Lung (tissue), 12 donors: ENCODE results near the gene TET2. TPM values are rescaled to one million over a fixed set of nuclear protein-coding genes. Genes with fewer than 3 reads are reported as not detected.

Source experiments
- ATAC-seq: fragments of 200-7000 bp; cut with Tn5 transposase; one replicate; pipeline ENCODE4 v1.9.1; 2020; ENCODE audit warnings: moderate number of reproducible peaks; ENCODE audit not compliant: insufficient read depth, low FRiP score
- DNase-seq, 3 donors: peaks; one replicate each; pipeline ENCODE4 v3.0.0-alpha.2; 2013 to 2017
- H3K27ac ChIP-seq, 2 donors: one replicate each; pipeline ENCODE4 v1.5.1; 2013; ENCODE audit warnings: mild to moderate bottlenecking in 2 of 2, moderate library complexity in 2 of 2, control low read depth in 1 of 2, inconsistent platforms in 1 of 2, low read depth in 1 of 2, low read length in 1 of 2
- H3K27me3 ChIP-seq, 3 donors: one replicate each; pipeline ENCODE4 v1.5.1; 2013; ENCODE audit warnings: low read length in 2 of 3; ENCODE audit not compliant: control insufficient read depth in 3 of 3, insufficient read depth in 3 of 3
- H3K36me3 ChIP-seq, 4 donors: one replicate each; pipeline ENCODE4 v1.5.1; 2013; ENCODE audit warnings: low read length in 4 of 4, mild to moderate bottlenecking in 1 of 4, moderate library complexity in 1 of 4; ENCODE audit not compliant: control insufficient read depth in 4 of 4, insufficient read depth in 4 of 4
- H3K4me1 ChIP-seq, 5 donors: one replicate each; pipeline ENCODE4 v1.5.1; 2013; ENCODE audit warnings: low read length in 5 of 5, mild to moderate bottlenecking in 2 of 5, moderate library complexity in 1 of 5; ENCODE audit not compliant: control insufficient read depth in 5 of 5, insufficient read depth in 5 of 5
- H3K4me3 ChIP-seq: one replicate; pipeline ENCODE4 v1.5.1; 2013; ENCODE audit warnings: mild to moderate bottlenecking, control low read depth, moderate library complexity
- H3K9ac ChIP-seq, 2 donors: one replicate each; pipeline ENCODE4 v1.5.1; 2013; ENCODE audit warnings: low read length in 2 of 2, control low read depth in 1 of 2; ENCODE audit not compliant: insufficient read depth in 1 of 2
- H3K9me3 ChIP-seq, 4 donors: one replicate each; pipeline ENCODE4 v1.5.1; 2013; ENCODE audit warnings: low read length in 3 of 4, mild to moderate bottlenecking in 1 of 4, moderate library complexity in 1 of 4; ENCODE audit not compliant: control insufficient read depth in 4 of 4, insufficient read depth in 3 of 4
- CTCF ChIP-seq: IDR thresholded peaks from 2 replicates; pipeline ENCODE4 v1.5.1; 2012; ENCODE audit warnings: mild to moderate bottlenecking; ENCODE audit errors: control extremely low read depth, extremely low read depth
- WGBS, 2 donors: extraction: QIAGEN DNeasy Blood & Tissue Kit; methylation state at CpG; one replicate each; pipeline ENCODE4 v1.1.7; 2013; 5-methylcytosine and 5-hydroxymethylcytosine counted together
- polyA plus RNA-seq, 2 donors: library from polyadenylated mRNA; stranded (reverse); fragments of 200-250 nt; gene quantifications; one replicate each; pipeline ENCODE4 v1.2.1, GENCODE V29; 2013
- total RNA-seq, 2 donors: library from RNA; depleted of rRNA in 1 of 2; stranded (reverse); fragments of >200 nt in 1 of 2; gene quantifications; one replicate each; pipeline ENCODE4 v1.2.1, GENCODE V29; 2014 to 2021
- donor health status: control.
- donor health status: control.
- donor health status: Bipolar disorder and iron deficiency.
- donor health status: healthy.
- donor health status: DM: yes; HTN: yes; CAD: no.

The TET2 gene
- total and polyA plus RNA-seq, 4 donors: 4.1 to 72.2 (median 16.5) TPM

- H3K36me3 ChIP-seq: peaks cover 18 to 39% (median 34%) of the 10 kb centered on the region in 4 donors
- no peaks in the 10 kb centered on the region for H3K9me3 ChIP-seq
- no peak overlapping the region for H3K9ac ChIP-seq
- no peak for TF ChIP-seq CTCF
- DNase-seq (no peak), ATAC-seq (no peak)
- no peak overlapping the region for H3K4me3 ChIP-seq
- no peaks in the 10 kb centered on the region for H3K27me3 ChIP-seq
- peaks cover 0 to 11% (median 3%) of the 10 kb centered on the region in 5 donors for H3K4me1 ChIP-seq
- WGBS, 2 donors: 95 to 96% methylated on average over 9 of the region's 9 CpGs
- no peak overlapping the region for H3K27ac ChIP-seq
Measured at GRCh38 chr4:105276361-105277104, 129.9 kb downstream of the TET2 start.

- no peak overlapping the region for H3K9ac ChIP-seq
- no peaks in the 10 kb centered on the region for H3K27me3 ChIP-seq
- no peak for TF ChIP-seq CTCF
- ATAC-seq: no peak
- no peak overlapping the region for H3K27ac ChIP-seq
- no peaks in the 10 kb centered on the region for H3K9me3 ChIP-seq
- H3K4me3 ChIP-seq: no peak overlapping the region
- peaks cover 0 to 11% (median 3%) of the 10 kb centered on the region in 5 donors for H3K4me1 ChIP-seq
- 74 to 87% methylated on average over 1 of the region's 1 CpG for WGBS, 2 donors
- DNase-seq: no peak
- H3K36me3 ChIP-seq: peaks cover 18 to 32% (median 27%) of the 10 kb centered on the region in 4 donors
Measured at GRCh38 chr4:105277702-105278101, 131.0 kb downstream of the TET2 start.

- no peak overlapping the region for H3K27ac ChIP-seq
- H3K4me1 ChIP-seq: peaks cover 0 to 11% (median 3%) of the 10 kb centered on the region in 5 donors
- TF ChIP-seq CTCF: no peak
- H3K9me3 ChIP-seq: no peaks in the 10 kb centered on the region
- peaks cover 18 to 19% (median 19%) of the 10 kb centered on the region in 4 donors for H3K36me3 ChIP-seq
- no peak overlapping the region for H3K4me3 ChIP-seq
- H3K27me3 ChIP-seq: no peaks in the 10 kb centered on the region
- no peak overlapping the region for H3K9ac ChIP-seq
- 95 to 96% methylated on average over 1 of the region's 1 CpG for WGBS, 2 donors
- DNase-seq (no peak), ATAC-seq (no peak)
Measured at GRCh38 chr4:105279314-105279713, 132.6 kb downstream of the TET2 start.
